ENCODE measurements around the gene GALNT6. TPM values are rescaled to one million over a fixed set of nuclear protein-coding genes. Genes with fewer than 3 reads are reported as not detected.

GALNT6 gene
- total and polyA plus RNA-seq, 2 of the 13 experiments (the other 11 are each of a cell fraction or from before 2014, with no cell fraction given): 1.0 to 1.1 TPM

GRCh38 chr12:51362307-51362706 is 28.9 kb downstream of the GALNT6 start (continued):
- TF ChIP-seq, protein P1, sequence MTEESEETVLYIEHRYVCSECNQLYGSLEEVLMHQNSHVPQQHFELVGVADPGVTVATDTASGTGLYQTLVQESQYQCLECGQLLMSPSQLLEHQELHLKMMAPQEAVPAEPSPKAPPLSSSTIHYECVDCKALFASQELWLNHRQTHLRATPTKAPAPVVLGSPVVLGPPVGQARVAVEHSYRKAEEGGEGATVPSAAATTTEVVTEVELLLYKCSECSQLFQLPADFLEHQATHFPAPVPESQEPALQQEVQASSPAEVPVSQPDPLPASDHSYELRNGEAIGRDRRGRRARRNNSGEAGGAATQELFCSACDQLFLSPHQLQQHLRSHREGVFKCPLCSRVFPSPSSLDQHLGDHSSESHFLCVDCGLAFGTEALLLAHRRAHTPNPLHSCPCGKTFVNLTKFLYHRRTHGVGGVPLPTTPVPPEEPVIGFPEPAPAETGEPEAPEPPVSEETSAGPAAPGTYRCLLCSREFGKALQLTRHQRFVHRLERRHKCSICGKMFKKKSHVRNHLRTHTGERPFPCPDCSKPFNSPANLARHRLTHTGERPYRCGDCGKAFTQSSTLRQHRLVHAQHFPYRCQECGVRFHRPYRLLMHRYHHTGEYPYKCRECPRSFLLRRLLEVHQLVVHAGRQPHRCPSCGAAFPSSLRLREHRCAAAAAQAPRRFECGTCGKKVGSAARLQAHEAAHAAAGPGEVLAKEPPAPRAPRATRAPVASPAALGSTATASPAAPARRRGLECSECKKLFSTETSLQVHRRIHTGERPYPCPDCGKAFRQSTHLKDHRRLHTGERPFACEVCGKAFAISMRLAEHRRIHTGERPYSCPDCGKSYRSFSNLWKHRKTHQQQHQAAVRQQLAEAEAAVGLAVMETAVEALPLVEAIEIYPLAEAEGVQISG (CRISPR knock-in tag; IDR thresholded peaks at IDR 0.05): peak; percentile 20; the same call in 1 of the 2 replicates
- no peak for TF ChIP-seq ZNF614 (CRISPR knock-in tag; IDR thresholded peaks at IDR 0.05; ENCODE audit: borderline replicate concordance)
- TF ChIP-seq, protein P2, sequence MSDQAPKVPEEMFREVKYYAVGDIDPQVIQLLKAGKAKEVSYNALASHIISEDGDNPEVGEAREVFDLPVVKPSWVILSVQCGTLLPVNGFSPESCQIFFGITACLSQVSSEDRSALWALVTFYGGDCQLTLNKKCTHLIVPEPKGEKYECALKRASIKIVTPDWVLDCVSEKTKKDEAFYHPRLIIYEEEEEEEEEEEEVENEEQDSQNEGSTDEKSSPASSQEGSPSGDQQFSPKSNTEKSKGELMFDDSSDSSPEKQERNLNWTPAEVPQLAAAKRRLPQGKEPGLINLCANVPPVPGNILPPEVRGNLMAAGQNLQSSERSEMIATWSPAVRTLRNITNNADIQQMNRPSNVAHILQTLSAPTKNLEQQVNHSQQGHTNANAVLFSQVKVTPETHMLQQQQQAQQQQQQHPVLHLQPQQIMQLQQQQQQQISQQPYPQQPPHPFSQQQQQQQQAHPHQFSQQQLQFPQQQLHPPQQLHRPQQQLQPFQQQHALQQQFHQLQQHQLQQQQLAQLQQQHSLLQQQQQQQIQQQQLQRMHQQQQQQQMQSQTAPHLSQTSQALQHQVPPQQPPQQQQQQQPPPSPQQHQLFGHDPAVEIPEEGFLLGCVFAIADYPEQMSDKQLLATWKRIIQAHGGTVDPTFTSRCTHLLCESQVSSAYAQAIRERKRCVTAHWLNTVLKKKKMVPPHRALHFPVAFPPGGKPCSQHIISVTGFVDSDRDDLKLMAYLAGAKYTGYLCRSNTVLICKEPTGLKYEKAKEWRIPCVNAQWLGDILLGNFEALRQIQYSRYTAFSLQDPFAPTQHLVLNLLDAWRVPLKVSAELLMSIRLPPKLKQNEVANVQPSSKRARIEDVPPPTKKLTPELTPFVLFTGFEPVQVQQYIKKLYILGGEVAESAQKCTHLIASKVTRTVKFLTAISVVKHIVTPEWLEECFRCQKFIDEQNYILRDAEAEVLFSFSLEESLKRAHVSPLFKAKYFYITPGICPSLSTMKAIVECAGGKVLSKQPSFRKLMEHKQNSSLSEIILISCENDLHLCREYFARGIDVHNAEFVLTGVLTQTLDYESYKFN (CRISPR knock-in tag; conservative IDR thresholded peaks at IDR 0.05): peak; percentile 50
- TF ChIP-seq ZNF235 (CRISPR knock-in tag; IDR thresholded peaks at IDR 0.05; ENCODE audit: borderline replicate concordance): no peak
- TF ChIP-seq NCOR1 (IDR thresholded peaks at IDR 0.05; ENCODE audit: borderline replicate concordance, low read length): peak; percentile 43; the same call in 1 of the 2 replicates

Measured in HepG2 (cell line).